Activated CD4-positive, alpha-beta memory T cell treated with anti-CD3 and anti-CD28 coated beads for 36 hours (primary cell): ENCODE results near the gene PTPRT. TPM values are rescaled to one million over a fixed set of nuclear protein-coding genes. Genes with fewer than 3 reads are reported as not detected.

Experiments used
- CTCF ChIA-PET: fragments of 350-600 bp; sonication (Branson Sonifier 250); formaldehyde crosslinking; loops from one replicate; lab custom pipeline; 2021; ENCODE audit warnings: antibody characterized with exemption, inconsistent platforms; lab: Charles Lee
- POLR2A ChIA-PET: fragments of 350-600 bp; sonication (Branson Sonifier 250); formaldehyde crosslinking; loops from one replicate; lab custom pipeline; 2021; ENCODE audit warnings: antibody characterized with exemption; lab: Charles Lee
- DNase-seq: peaks from one replicate; pipeline ENCODE4 v3.0.0-alpha.2; 2020
- H3K27ac Mint-ChIP-seq: one replicate; pipeline ENCODE4 v1.8.0; 2021; ENCODE audit warnings: mixed read lengths
- H3K27me3 Mint-ChIP-seq: one replicate; pipeline ENCODE4 v1.8.0; 2021; ENCODE audit warnings: mixed read lengths
- H3K36me3 Mint-ChIP-seq: one replicate; pipeline ENCODE4 v1.8.0; 2021; ENCODE audit warnings: mixed read lengths
- H3K4me1 Mint-ChIP-seq: one replicate; pipeline ENCODE4 v1.8.0; 2021; ENCODE audit warnings: low read depth, mixed read lengths
- H3K4me3 Mint-ChIP-seq: one replicate; pipeline ENCODE4 v1.8.0; 2021; ENCODE audit warnings: mild to moderate bottlenecking, mixed read lengths
- H3K9me3 Mint-ChIP-seq: one replicate; pipeline ENCODE4 v1.8.0; 2021; ENCODE audit warnings: mixed read lengths
- intact Hi-C: fragments of 100-400 bp; cut with micrococcal nuclease; formaldehyde crosslinking; loops from one replicate; pipeline ENCODE4 v1.15.1; 2023
- total RNA-seq, 2 experiments: library from RNA; stranded (reverse); gene quantifications; one replicate each; pipeline ENCODE4 v1.2.3, GENCODE V29; 2021

The PTPRT gene
- total RNA-seq, 2 experiments from 2014 or later, result not detected

- peaks cover 4% of the 10 kb centered on the region for H3K9me3 Mint-ChIP-seq
- no peaks in the 10 kb centered on the region for H3K4me1 Mint-ChIP-seq
- H3K27me3 Mint-ChIP-seq, result no peaks in the 10 kb centered on the region
- ChIA-PET CTCF (no interaction called here), POLR2A (no interaction called here)
- intact Hi-C loops, result no loop called here
- no peaks in the 10 kb centered on the region for H3K36me3 Mint-ChIP-seq
- H3K4me3 Mint-ChIP-seq, result no peak overlapping the region
- no peak overlapping the region for H3K27ac Mint-ChIP-seq
- DNase-seq, result no peak
These were observed 1104.3 kb downstream of the PTPRT start for GRCh38 chr20:42085366-42085765.

- peaks cover 4% of the 10 kb centered on the region for H3K9me3 Mint-ChIP-seq
- no peak overlapping the region for H3K4me3 Mint-ChIP-seq
- no peaks in the 10 kb centered on the region for H3K36me3 Mint-ChIP-seq
- DNase-seq, result no peak
- no peak overlapping the region for H3K27ac Mint-ChIP-seq
- CTCF ChIA-PET, result no interaction called here
- H3K4me1 Mint-ChIP-seq, result no peaks in the 10 kb centered on the region
- intact Hi-C loops, result no loop called here
- H3K27me3 Mint-ChIP-seq, result no peaks in the 10 kb centered on the region
- POLR2A ChIA-PET, result no interaction called here
These were observed 1106.4 kb downstream of the PTPRT start for GRCh38 chr20:42083280-42083679.

- Mint-ChIP-seq H3K36me3 (no peaks in the 10 kb centered on the region), H3K4me1 (no peaks in the 10 kb centered on the region), H3K27ac (no peak overlapping the region), H3K9me3 (peaks cover 4% of the 10 kb centered on the region), H3K4me3 (no peak overlapping the region), H3K27me3 (no peaks in the 10 kb centered on the region)
- DNase-seq, result no peak
- CTCF ChIA-PET, result no interaction called here
- intact Hi-C loops, result no loop called here
- POLR2A ChIA-PET, result no interaction called here
These were observed 1107.1 kb downstream of the PTPRT start for GRCh38 chr20:42082611-42083010.

GRCh38 chr20:42080956-42081355 is 1108.8 kb downstream of the PTPRT start:
- peaks cover 2% of the 10 kb centered on the region for H3K9me3 Mint-ChIP-seq
- DNase-seq, result no peak
- intact Hi-C loops, result no loop called here
- H3K27ac Mint-ChIP-seq, result no peak overlapping the region
- H3K36me3 Mint-ChIP-seq, result no peaks in the 10 kb centered on the region
- CTCF ChIA-PET, result no interaction called here
- no peaks in the 10 kb centered on the region for H3K27me3 Mint-ChIP-seq
- POLR2A ChIA-PET, result no interaction called here
- no peak overlapping the region for H3K4me3 Mint-ChIP-seq
- no peaks in the 10 kb centered on the region for H3K4me1 Mint-ChIP-seq

- Mint-ChIP-seq H3K27me3 (no peaks in the 10 kb centered on the region), H3K9me3 (no peaks in the 10 kb centered on the region), H3K36me3 (no peaks in the 10 kb centered on the region), H3K4me1 (no peaks in the 10 kb centered on the region), H3K27ac (no peak overlapping the region), H3K4me3 (no peak overlapping the region)
- ChIA-PET CTCF (no interaction called here), POLR2A (no interaction called here)
- intact Hi-C loops, result no loop called here
- DNase-seq, result no peak
These were observed 1114.8 kb downstream of the PTPRT start for GRCh38 chr20:42074944-42075343.

- intact Hi-C loops, result no loop called here
- no peaks in the 10 kb centered on the region for H3K9me3 Mint-ChIP-seq
- no peak for DNase-seq
- ChIA-PET CTCF (no interaction called here), POLR2A (no interaction called here)
- no peak overlapping the region for H3K4me3 Mint-ChIP-seq
- H3K27me3 Mint-ChIP-seq, result no peaks in the 10 kb centered on the region
- H3K36me3 Mint-ChIP-seq, result no peaks in the 10 kb centered on the region
- no peak overlapping the region for H3K27ac Mint-ChIP-seq
- no peaks in the 10 kb centered on the region for H3K4me1 Mint-ChIP-seq
These were observed 1122.1 kb downstream of the PTPRT start for GRCh38 chr20:42067596-42067995.

GRCh38 chr20:42067174-42067573 is 1122.5 kb downstream of the PTPRT start:
- POLR2A ChIA-PET, result no interaction called here
- Mint-ChIP-seq H3K4me3 (no peak overlapping the region), H3K9me3 (no peaks in the 10 kb centered on the region), H3K4me1 (no peaks in the 10 kb centered on the region), H3K27ac (no peak overlapping the region), H3K36me3 (no peaks in the 10 kb centered on the region), H3K27me3 (no peaks in the 10 kb centered on the region)
- CTCF ChIA-PET, result no interaction called here
- intact Hi-C loops, result no loop called here
- DNase-seq, result no peak

GRCh38 chr20:42063141-42063540 is 1126.6 kb downstream of the PTPRT start:
- intact Hi-C loops, result no loop called here
- DNase-seq, result no peak
- Mint-ChIP-seq H3K4me1 (no peaks in the 10 kb centered on the region), H3K27ac (no peak overlapping the region), H3K4me3 (no peak overlapping the region), H3K27me3 (no peaks in the 10 kb centered on the region), H3K36me3 (no peaks in the 10 kb centered on the region), H3K9me3 (no peaks in the 10 kb centered on the region)
- POLR2A ChIA-PET, result no interaction called here
- CTCF ChIA-PET, result no interaction called here

- POLR2A ChIA-PET, result no interaction called here
- intact Hi-C loops, result no loop called here
- CTCF ChIA-PET, result no interaction called here
These were observed 1136.4 kb downstream of the PTPRT start for GRCh38 chr20:42053350-42053749.

GRCh38 chr20:42051921-42052320 is 1137.8 kb downstream of the PTPRT start:
- ChIA-PET POLR2A (no interaction called here), CTCF (no interaction called here)
- Mint-ChIP-seq H3K36me3 (no peaks in the 10 kb centered on the region), H3K4me1 (no peaks in the 10 kb centered on the region), H3K9me3 (no peaks in the 10 kb centered on the region), H3K27me3 (no peaks in the 10 kb centered on the region), H3K4me3 (no peak overlapping the region), H3K27ac (no peak overlapping the region)
- intact Hi-C loops, result no loop called here
- DNase-seq, result no peak

More at GRCh38 chr20:42053350-42053749, 1136.4 kb downstream of the PTPRT start:
- no peaks in the 10 kb centered on the region for H3K36me3 Mint-ChIP-seq
- no peaks in the 10 kb centered on the region for H3K27me3 Mint-ChIP-seq
- H3K9me3 Mint-ChIP-seq, result no peaks in the 10 kb centered on the region
- H3K4me3 Mint-ChIP-seq, result no peak overlapping the region
- no peak for DNase-seq
- H3K4me1 Mint-ChIP-seq, result no peaks in the 10 kb centered on the region
- H3K27ac Mint-ChIP-seq, result no peak overlapping the region

GRCh38 chr20:42046371-42047085 is 1143.2 kb downstream of the PTPRT start:
- no peak for DNase-seq
- H3K36me3 Mint-ChIP-seq, result no peaks in the 10 kb centered on the region
- CTCF ChIA-PET, result no interaction called here
- no peak overlapping the region for H3K4me3 Mint-ChIP-seq
- H3K27me3 Mint-ChIP-seq, result no peaks in the 10 kb centered on the region
- H3K9me3 Mint-ChIP-seq, result no peaks in the 10 kb centered on the region
- no peaks in the 10 kb centered on the region for H3K4me1 Mint-ChIP-seq
- H3K27ac Mint-ChIP-seq, result no peak overlapping the region
- POLR2A ChIA-PET, result no interaction called here
- intact Hi-C loops, result no loop called here

- H3K36me3 Mint-ChIP-seq, result no peaks in the 10 kb centered on the region
- H3K4me1 Mint-ChIP-seq, result no peaks in the 10 kb centered on the region
- no peaks in the 10 kb centered on the region for H3K27me3 Mint-ChIP-seq
- H3K9me3 Mint-ChIP-seq, result no peaks in the 10 kb centered on the region
- no peak overlapping the region for H3K4me3 Mint-ChIP-seq
- ChIA-PET CTCF (no interaction called here), POLR2A (no interaction called here)
- no peak for DNase-seq
- H3K27ac Mint-ChIP-seq, result no peak overlapping the region
- intact Hi-C loops, result no loop called here
These were observed 1145.8 kb downstream of the PTPRT start for GRCh38 chr20:42043921-42044320.

- no peaks in the 10 kb centered on the region for H3K27me3 Mint-ChIP-seq
- H3K36me3 Mint-ChIP-seq, result no peaks in the 10 kb centered on the region
- no peak overlapping the region for H3K27ac Mint-ChIP-seq
- no peak overlapping the region for H3K4me3 Mint-ChIP-seq
- CTCF ChIA-PET, result no interaction called here
- H3K4me1 Mint-ChIP-seq, result no peaks in the 10 kb centered on the region
- no peaks in the 10 kb centered on the region for H3K9me3 Mint-ChIP-seq
- POLR2A ChIA-PET, result no interaction called here
- DNase-seq, result no peak
- intact Hi-C loops, result no loop called here
These were observed 1148.6 kb downstream of the PTPRT start for GRCh38 chr20:42041000-42041565.
